ENCODE data around the gene ACAP2. TPM values are rescaled to one million over a fixed set of nuclear protein-coding genes. Genes with fewer than 3 reads are reported as not detected.
"Not testable (repeated sequence)": the region's sequence is repeated elsewhere in the genome, so short reads cannot be mapped to it uniquely, and the experiment has no call there.

Gene ACAP2
- total RNA-seq, 2 donors from 2014 or later: 78.6 to 85.8 TPM

- no peaks in the 10 kb centered on the region for H3K9me3 ChIP-seq (ENCODE audit: control insufficient read depth, low read length, poor library complexity, severe bottlenecking)
- Mint-ChIP-seq H3K27ac (no peak overlapping the region), H3K36me3 (ENCODE audit: low read depth) (peaks cover 9% of the 10 kb centered on the region), H3K27me3 (no peaks in the 10 kb centered on the region), H3K4me1 (peaks cover 21% of the 10 kb centered on the region), H3K4me3 (no peak overlapping the region)
- DNase-seq (no peak), ATAC-seq (no peak)
Measured at GRCh38 chr3:195246581-195246995, 196.2 kb downstream of the ACAP2 start.

GRCh38 chr3:195245531-195245951 is 197.3 kb downstream of the ACAP2 start:
- H3K9me3 ChIP-seq (ENCODE audit: control insufficient read depth, low read length, poor library complexity, severe bottlenecking): no peaks in the 10 kb centered on the region
- DNase-seq (no peak), ATAC-seq (no peak)
- no peak overlapping the region for H3K4me3 Mint-ChIP-seq
- H3K27me3 Mint-ChIP-seq: no peaks in the 10 kb centered on the region
- H3K27ac Mint-ChIP-seq: no peak overlapping the region
- peaks cover 19% of the 10 kb centered on the region for H3K4me1 Mint-ChIP-seq
- peaks cover 9% of the 10 kb centered on the region for H3K36me3 Mint-ChIP-seq (ENCODE audit: low read depth)

GRCh38 chr3:195241592-195242355 is 201.0 kb downstream of the ACAP2 start:
- no peak for DNase-seq
- ATAC-seq: no peak
- Mint-ChIP-seq H3K36me3 (ENCODE audit: low read depth) (peaks cover 9% of the 10 kb centered on the region), H3K27me3 (no peaks in the 10 kb centered on the region), H3K27ac (no peak overlapping the region), H3K4me3 (no peak overlapping the region), H3K4me1 (peaks cover 14% of the 10 kb centered on the region)
- no peaks in the 10 kb centered on the region for H3K9me3 ChIP-seq (ENCODE audit: control insufficient read depth, low read length, poor library complexity, severe bottlenecking)

GRCh38 chr3:195240939-195241338 is 201.9 kb downstream of the ACAP2 start:
- H3K9me3 ChIP-seq (ENCODE audit: control insufficient read depth, low read length, poor library complexity, severe bottlenecking): no peaks in the 10 kb centered on the region
- ATAC-seq (no peak), DNase-seq (no peak)
- Mint-ChIP-seq H3K36me3 (ENCODE audit: low read depth) (peaks cover 5% of the 10 kb centered on the region), H3K27ac (no peak overlapping the region), H3K27me3 (no peaks in the 10 kb centered on the region), H3K4me3 (no peak overlapping the region), H3K4me1 (peaks cover 14% of the 10 kb centered on the region)

- no peak for ATAC-seq
- peaks cover 2% of the 10 kb centered on the region for H3K36me3 Mint-ChIP-seq (ENCODE audit: low read depth)
- peaks cover 14% of the 10 kb centered on the region for H3K4me1 Mint-ChIP-seq
- no peak overlapping the region for H3K4me3 Mint-ChIP-seq
- H3K27ac Mint-ChIP-seq: no peak overlapping the region
- no peaks in the 10 kb centered on the region for H3K9me3 ChIP-seq (ENCODE audit: control insufficient read depth, low read length, poor library complexity, severe bottlenecking)
- no peak for DNase-seq
- H3K27me3 Mint-ChIP-seq: no peaks in the 10 kb centered on the region
Measured at GRCh38 chr3:195240171-195240701, 202.6 kb downstream of the ACAP2 start.

GRCh38 chr3:195239121-195239520 is 203.7 kb downstream of the ACAP2 start:
- Mint-ChIP-seq H3K4me3 (no peak overlapping the region), H3K4me1 (peaks cover 14% of the 10 kb centered on the region), H3K27ac (no peak overlapping the region), H3K36me3 (ENCODE audit: low read depth) (peaks cover 3% of the 10 kb centered on the region), H3K27me3 (no peaks in the 10 kb centered on the region)
- DNase-seq (no peak), ATAC-seq (no peak)
- no peaks in the 10 kb centered on the region for H3K9me3 ChIP-seq (ENCODE audit: control insufficient read depth, low read length, poor library complexity, severe bottlenecking)

GRCh38 chr3:195238586-195239118 is 204.2 kb downstream of the ACAP2 start:
- no peak for ATAC-seq
- H3K9me3 ChIP-seq (ENCODE audit: control insufficient read depth, low read length, poor library complexity, severe bottlenecking): no peaks in the 10 kb centered on the region
- H3K27me3 Mint-ChIP-seq: no peaks in the 10 kb centered on the region
- peaks cover 12% of the 10 kb centered on the region for H3K4me1 Mint-ChIP-seq
- H3K4me3 Mint-ChIP-seq: peak overlapping the region; percentile 15
- no peak for DNase-seq
- H3K36me3 Mint-ChIP-seq (ENCODE audit: low read depth): peaks cover 2% of the 10 kb centered on the region
- no peak overlapping the region for H3K27ac Mint-ChIP-seq

GRCh38 chr3:195238081-195238571 is 204.7 kb downstream of the ACAP2 start:
- Mint-ChIP-seq H3K36me3 (ENCODE audit: low read depth) (peaks cover 2% of the 10 kb centered on the region), H3K27ac (no peak overlapping the region), H3K4me1 (peaks cover 12% of the 10 kb centered on the region), H3K4me3 (peak overlapping the region; percentile 15), H3K27me3 (no peaks in the 10 kb centered on the region)
- no peak for ATAC-seq
- no peak for DNase-seq
- no peaks in the 10 kb centered on the region for H3K9me3 ChIP-seq (ENCODE audit: control insufficient read depth, low read length, poor library complexity, severe bottlenecking)

- H3K9me3 ChIP-seq (ENCODE audit: control insufficient read depth, low read length, poor library complexity, severe bottlenecking): no peaks in the 10 kb centered on the region
- ATAC-seq (no peak), DNase-seq (no peak)
- H3K27me3 Mint-ChIP-seq: no peaks in the 10 kb centered on the region
- peak overlapping the region; percentile 7 for H3K4me3 Mint-ChIP-seq
- peaks cover 2% of the 10 kb centered on the region for H3K36me3 Mint-ChIP-seq (ENCODE audit: low read depth)
- H3K4me1 Mint-ChIP-seq: peaks cover 6% of the 10 kb centered on the region
- no peak overlapping the region for H3K27ac Mint-ChIP-seq
Measured at GRCh38 chr3:195236801-195237570, 205.8 kb downstream of the ACAP2 start.

GRCh38 chr3:195236076-195236798 is 206.6 kb downstream of the ACAP2 start:
- Mint-ChIP-seq H3K4me3 (no peak overlapping the region), H3K27me3 (no peaks in the 10 kb centered on the region), H3K27ac (no peak overlapping the region), H3K4me1 (peaks cover 6% of the 10 kb centered on the region), H3K36me3 (ENCODE audit: low read depth) (peaks cover 2% of the 10 kb centered on the region)
- ATAC-seq (no peak), DNase-seq (no peak)
- no peaks in the 10 kb centered on the region for H3K9me3 ChIP-seq (ENCODE audit: control insufficient read depth, low read length, poor library complexity, severe bottlenecking)

GRCh38 chr3:195230244-195230643 is 212.6 kb downstream of the ACAP2 start:
- DNase-seq: no peak
- no peak for ATAC-seq
- Mint-ChIP-seq H3K4me1 (peaks cover 3% of the 10 kb centered on the region), H3K36me3 (ENCODE audit: low read depth) (peaks cover 2% of the 10 kb centered on the region), H3K4me3 (no peak overlapping the region), H3K27me3 (no peaks in the 10 kb centered on the region), H3K27ac (no peak overlapping the region)
- H3K9me3 ChIP-seq (ENCODE audit: control insufficient read depth, low read length, poor library complexity, severe bottlenecking): no peaks in the 10 kb centered on the region

- not testable (repeated sequence) for H3K9me3 ChIP-seq (ENCODE audit: control insufficient read depth, low read length, poor library complexity, severe bottlenecking); H3K4me1 Mint-ChIP-seq; H3K4me3 Mint-ChIP-seq; H3K36me3 Mint-ChIP-seq (ENCODE audit: low read depth); H3K27me3 Mint-ChIP-seq; ATAC-seq; DNase-seq
- peak overlapping the region; percentile 72 for H3K27ac Mint-ChIP-seq
Measured at GRCh38 chr3:195228886-195229285, 213.9 kb downstream of the ACAP2 start.

GRCh38 chr3:195227871-195228270 is 214.9 kb downstream of the ACAP2 start:
- ATAC-seq (no peak), DNase-seq (no peak)
- no peaks in the 10 kb centered on the region for H3K36me3 Mint-ChIP-seq (ENCODE audit: low read depth)

More at GRCh38 chr3:195227871-195228270, 214.9 kb downstream of the ACAP2 start:
- peaks cover 8% of the 10 kb centered on the region for H3K4me1 Mint-ChIP-seq
- H3K27me3 Mint-ChIP-seq: no peaks in the 10 kb centered on the region
- no peak overlapping the region for H3K4me3 Mint-ChIP-seq
- peak overlapping the region; percentile 72 for H3K27ac Mint-ChIP-seq
- no peaks in the 10 kb centered on the region for H3K9me3 ChIP-seq (ENCODE audit: control insufficient read depth, low read length, poor library complexity, severe bottlenecking)
